Stimulated activated effector memory CD8-positive, alpha-beta T cell treated with anti-CD3 and anti-CD28 coated beads, Interleukin-12 subunit alpha, Interleukin-12 subunit beta, amount 100 ng/mL, for 72 hours (primary cell): ENCODE data around the gene CTRB2.

Experiments used
- ATAC-seq: fragments of 150-1000 bp; cut with Tn5 transposase; 2 replicates; pipeline ENCODE4 v1.10.0; 2021
- DNase-seq, 2 donors: peaks; one replicate each; pipeline ENCODE4 v3.0.0; 2021 to 2022; ENCODE audit warnings: low spot score in 2 of 2
- H3K27ac Mint-ChIP-seq: one replicate; pipeline ENCODE4 v1.8.0; 2022; ENCODE audit warnings: mild to moderate bottlenecking, mixed read lengths
- H3K36me3 Mint-ChIP-seq: one replicate; pipeline ENCODE4 v1.8.0; 2022; ENCODE audit warnings: mild to moderate bottlenecking, mixed read lengths
- H3K4me1 Mint-ChIP-seq: one replicate; pipeline ENCODE4 v1.8.0; 2022; ENCODE audit warnings: mixed read lengths
- H3K4me3 Mint-ChIP-seq: one replicate; pipeline ENCODE4 v1.8.0; 2022; ENCODE audit warnings: mild to moderate bottlenecking, mixed read lengths
- H3K9me3 Mint-ChIP-seq: one replicate; pipeline ENCODE4 v1.8.0; 2022; ENCODE audit warnings: mixed read lengths

The CTRB2 gene

GRCh38 chr16:75236232-75236631 is 29.3 kb upstream of the CTRB2 start:
- Mint-ChIP-seq H3K27ac (no peak overlapping the region), H3K4me1 (peaks cover 13% of the 10 kb centered on the region), H3K4me3 (no peak overlapping the region), H3K9me3 (no peaks in the 10 kb centered on the region), H3K36me3 (no peaks in the 10 kb centered on the region)
- ATAC-seq, result peak; percentile 70
- no peak for DNase-seq

- peaks cover 13% of the 10 kb centered on the region for H3K4me1 Mint-ChIP-seq
- H3K36me3 Mint-ChIP-seq, result no peaks in the 10 kb centered on the region
- DNase-seq, result no peak
- no peak for ATAC-seq
- no peak overlapping the region for H3K4me3 Mint-ChIP-seq
- no peaks in the 10 kb centered on the region for H3K9me3 Mint-ChIP-seq
- H3K27ac Mint-ChIP-seq, result no peak overlapping the region
Observed at GRCh38 chr16:75235721-75236193, 28.8 kb upstream of the CTRB2 start.

DNA sequence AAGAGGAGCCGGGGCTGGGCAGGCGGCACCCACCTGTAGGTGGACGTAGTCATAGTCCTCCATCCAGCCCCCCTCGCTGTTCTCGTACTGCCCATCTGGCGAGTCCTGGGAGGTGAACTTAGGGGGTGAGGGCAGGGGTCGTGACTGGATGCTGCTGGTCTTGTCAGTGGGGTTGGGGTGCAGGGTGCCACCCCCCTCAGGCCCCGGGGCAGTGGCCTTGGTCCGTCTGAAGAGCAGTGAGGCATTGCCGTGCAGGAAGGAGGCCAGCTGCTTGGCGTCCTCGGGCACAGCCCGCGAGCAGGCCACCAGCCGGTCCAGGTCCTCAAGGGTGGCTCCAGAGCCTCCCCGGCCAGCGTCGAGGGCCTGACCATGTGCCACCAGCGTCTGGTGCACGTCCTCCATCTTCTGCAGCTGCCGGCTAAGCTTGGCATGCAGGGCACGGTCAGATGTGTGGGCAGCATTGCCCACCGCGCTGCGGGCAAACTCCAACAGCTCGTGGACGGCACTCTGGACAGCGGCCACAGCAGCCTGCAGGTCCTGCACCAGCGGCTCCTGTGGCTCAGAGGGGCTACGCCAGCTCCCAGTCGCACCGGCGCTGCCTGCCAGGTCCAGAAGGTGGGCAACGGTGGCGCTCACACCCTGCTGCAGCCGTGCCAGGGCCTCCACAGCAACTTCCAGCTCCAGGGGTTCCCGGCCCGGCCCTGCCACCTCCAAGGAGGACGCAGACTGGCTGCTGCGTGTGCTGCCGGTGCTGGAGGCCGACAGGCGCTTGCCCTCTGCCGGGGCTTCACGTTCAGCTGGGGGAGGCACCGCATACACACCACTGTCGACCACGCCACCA is 28.1 kb upstream of the CTRB2 start:
- Mint-ChIP-seq H3K36me3 (no peaks in the 10 kb centered on the region), H3K9me3 (no peaks in the 10 kb centered on the region), H3K4me3 (no peak overlapping the region), H3K4me1 (peaks cover 13% of the 10 kb centered on the region), H3K27ac (no peak overlapping the region)
- DNase-seq (no peak), ATAC-seq (no peak)

DNA sequence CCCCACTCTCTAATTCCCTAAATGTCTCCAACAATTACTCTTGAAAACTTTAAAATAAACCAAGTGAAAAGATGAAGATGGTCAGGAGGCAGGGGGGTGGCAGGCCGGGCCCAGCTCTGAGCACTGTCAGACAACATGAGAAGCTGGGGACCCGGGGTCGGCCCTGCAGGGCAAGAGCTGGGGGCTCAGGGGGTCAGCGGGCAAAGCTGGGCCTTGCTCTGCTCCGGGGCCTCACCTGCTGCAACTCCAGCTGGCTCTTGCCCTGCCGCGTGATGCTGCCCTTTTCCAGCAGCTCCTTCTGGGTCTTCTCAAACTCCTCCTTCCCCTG is 26.6 kb upstream of the CTRB2 start:
- no peak overlapping the region for H3K4me3 Mint-ChIP-seq
- H3K4me1 Mint-ChIP-seq, result peaks cover 13% of the 10 kb centered on the region
- H3K27ac Mint-ChIP-seq, result no peak overlapping the region
- H3K36me3 Mint-ChIP-seq, result no peaks in the 10 kb centered on the region
- H3K9me3 Mint-ChIP-seq, result no peaks in the 10 kb centered on the region
- DNase-seq (no peak), ATAC-seq (no peak)

DNA sequence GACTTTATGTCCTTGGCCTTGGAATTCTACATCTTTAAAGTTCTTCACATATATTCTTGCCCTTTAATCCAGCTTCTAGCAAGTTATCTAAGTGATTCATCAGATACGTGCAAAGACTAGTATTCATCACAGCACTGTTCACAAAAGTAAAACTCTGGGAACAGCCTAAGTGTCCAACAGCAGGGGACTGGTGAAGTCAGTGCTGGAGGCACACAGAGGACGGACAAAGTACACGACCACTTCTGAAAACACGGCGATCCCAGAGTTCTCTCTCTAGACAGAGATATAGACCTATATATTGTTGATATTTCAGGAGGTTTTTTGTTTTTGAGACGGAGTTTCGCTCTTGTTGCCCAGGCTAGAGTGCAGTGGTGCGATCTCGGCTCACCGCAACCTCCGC is 24.6 kb upstream of the CTRB2 start:
- peaks cover 13% of the 10 kb centered on the region for H3K4me1 Mint-ChIP-seq
- no peaks in the 10 kb centered on the region for H3K9me3 Mint-ChIP-seq
- DNase-seq, result no peak
- no peak overlapping the region for H3K27ac Mint-ChIP-seq
- no peak for ATAC-seq
- H3K4me3 Mint-ChIP-seq, result no peak overlapping the region
- no peaks in the 10 kb centered on the region for H3K36me3 Mint-ChIP-seq

- Mint-ChIP-seq H3K4me3 (no peak overlapping the region), H3K27ac (no peak overlapping the region), H3K4me1 (peaks cover 6% of the 10 kb centered on the region), H3K9me3 (no peaks in the 10 kb centered on the region), H3K36me3 (no peaks in the 10 kb centered on the region)
- DNase-seq (no peak), ATAC-seq (no peak)
Observed at GRCh38 chr16:75230471-75231110, 23.6 kb upstream of the CTRB2 start.

DNA sequence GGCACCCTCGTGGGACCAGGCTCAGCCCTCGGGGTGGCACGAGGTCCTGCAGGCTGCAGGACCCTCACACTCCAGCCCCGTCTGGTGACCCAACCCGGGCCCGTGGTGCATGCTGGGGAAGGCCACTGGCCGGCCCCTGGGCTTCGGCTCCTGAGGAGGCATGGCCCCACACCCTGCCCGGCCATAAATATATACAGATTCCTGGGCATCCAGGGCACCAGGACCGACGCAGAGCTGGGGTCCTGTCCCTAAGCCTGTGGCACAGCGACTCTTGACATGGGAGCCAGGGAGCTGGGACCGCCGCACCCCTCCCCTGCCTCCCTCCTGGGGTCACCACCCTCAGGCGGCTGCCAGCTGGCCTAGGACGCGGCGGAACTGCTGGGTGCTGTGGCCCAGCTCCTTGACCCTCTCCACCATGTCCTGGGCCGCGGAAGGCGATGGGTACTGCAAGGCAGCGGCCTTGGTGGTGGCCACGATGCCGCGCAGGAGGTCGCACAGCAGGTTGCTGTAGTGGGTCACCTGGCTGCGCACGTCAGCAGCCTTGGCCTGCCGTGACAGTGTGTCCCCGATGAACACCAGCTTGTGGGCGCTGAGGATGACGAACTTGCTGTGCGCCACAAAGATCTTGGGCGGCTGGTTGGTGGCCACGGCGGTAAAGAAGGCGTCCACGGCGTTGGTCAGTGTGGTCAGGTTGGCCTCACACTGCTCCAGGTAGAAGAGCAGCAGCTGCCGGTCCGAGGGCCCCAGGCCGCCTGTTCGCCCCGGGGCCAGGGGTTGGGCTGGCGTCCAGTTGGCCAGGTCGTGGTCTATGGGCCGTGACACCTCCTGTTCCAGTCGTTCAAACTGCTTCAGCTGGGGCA is 22.4 kb upstream of the CTRB2 start:
- DNase-seq (no peak), ATAC-seq (no peak)
- H3K9me3 Mint-ChIP-seq, result no peaks in the 10 kb centered on the region
- H3K27ac Mint-ChIP-seq, result no peak overlapping the region
- peaks cover 6% of the 10 kb centered on the region for H3K4me1 Mint-ChIP-seq
- no peak overlapping the region for H3K4me3 Mint-ChIP-seq
- H3K36me3 Mint-ChIP-seq, result no peaks in the 10 kb centered on the region

- H3K9me3 Mint-ChIP-seq, result no peaks in the 10 kb centered on the region
- ATAC-seq (no peak), DNase-seq (no peak)
- no peaks in the 10 kb centered on the region for H3K4me1 Mint-ChIP-seq
- H3K36me3 Mint-ChIP-seq, result no peaks in the 10 kb centered on the region
- no peak overlapping the region for H3K4me3 Mint-ChIP-seq
- no peak overlapping the region for H3K27ac Mint-ChIP-seq
Observed at GRCh38 chr16:75228143-75228976, 21.4 kb upstream of the CTRB2 start.

DNA sequence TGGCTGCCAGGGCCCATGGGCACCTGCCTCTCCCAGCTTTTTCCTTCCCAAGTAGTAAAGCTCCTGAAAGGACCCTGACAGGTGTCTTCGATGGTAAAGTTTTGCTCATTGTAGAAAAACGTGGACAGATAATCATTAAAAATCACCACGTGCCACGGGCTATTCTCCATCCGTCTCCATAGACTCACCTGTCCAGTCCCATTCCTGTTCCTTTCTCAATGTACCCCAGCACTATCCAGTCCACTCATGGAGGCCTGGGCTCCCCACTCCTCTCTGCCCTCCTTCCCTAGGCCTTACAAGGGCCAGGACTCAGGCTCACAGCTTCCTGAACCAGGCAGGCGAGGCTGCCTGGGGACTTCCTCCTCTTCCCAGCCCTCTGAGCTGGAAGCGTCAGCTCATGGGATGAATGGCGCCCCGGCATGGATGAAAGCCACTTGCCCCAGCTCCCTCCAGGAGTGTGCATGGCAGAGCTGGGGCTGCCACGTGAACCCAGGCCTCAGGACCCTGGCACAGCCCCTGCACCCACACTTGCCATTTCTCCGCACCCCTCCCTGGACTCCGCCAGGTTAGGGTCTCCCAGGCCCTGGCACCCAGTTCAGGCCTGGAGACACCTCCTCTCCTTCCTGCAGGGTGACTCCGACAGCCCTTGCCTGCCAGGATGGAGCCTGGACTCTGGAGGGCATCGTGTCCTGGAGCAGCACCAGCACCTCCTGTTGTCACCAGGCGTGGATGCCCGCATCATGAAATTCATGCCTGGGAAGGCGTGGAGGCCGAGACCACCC is 20.6 kb upstream of the CTRB2 start:
- Mint-ChIP-seq H3K36me3 (no peaks in the 10 kb centered on the region), H3K4me1 (no peaks in the 10 kb centered on the region), H3K4me3 (no peak overlapping the region), H3K9me3 (no peaks in the 10 kb centered on the region), H3K27ac (no peak overlapping the region)
- DNase-seq (no peak), ATAC-seq (no peak)

GRCh38 chr16:75226550-75227360 is 19.8 kb upstream of the CTRB2 start:
- Mint-ChIP-seq H3K9me3 (no peaks in the 10 kb centered on the region), H3K4me3 (no peak overlapping the region), H3K27ac (no peak overlapping the region), H3K4me1 (no peaks in the 10 kb centered on the region), H3K36me3 (no peaks in the 10 kb centered on the region)
- no peak for DNase-seq
- ATAC-seq, result no peak

DNA sequence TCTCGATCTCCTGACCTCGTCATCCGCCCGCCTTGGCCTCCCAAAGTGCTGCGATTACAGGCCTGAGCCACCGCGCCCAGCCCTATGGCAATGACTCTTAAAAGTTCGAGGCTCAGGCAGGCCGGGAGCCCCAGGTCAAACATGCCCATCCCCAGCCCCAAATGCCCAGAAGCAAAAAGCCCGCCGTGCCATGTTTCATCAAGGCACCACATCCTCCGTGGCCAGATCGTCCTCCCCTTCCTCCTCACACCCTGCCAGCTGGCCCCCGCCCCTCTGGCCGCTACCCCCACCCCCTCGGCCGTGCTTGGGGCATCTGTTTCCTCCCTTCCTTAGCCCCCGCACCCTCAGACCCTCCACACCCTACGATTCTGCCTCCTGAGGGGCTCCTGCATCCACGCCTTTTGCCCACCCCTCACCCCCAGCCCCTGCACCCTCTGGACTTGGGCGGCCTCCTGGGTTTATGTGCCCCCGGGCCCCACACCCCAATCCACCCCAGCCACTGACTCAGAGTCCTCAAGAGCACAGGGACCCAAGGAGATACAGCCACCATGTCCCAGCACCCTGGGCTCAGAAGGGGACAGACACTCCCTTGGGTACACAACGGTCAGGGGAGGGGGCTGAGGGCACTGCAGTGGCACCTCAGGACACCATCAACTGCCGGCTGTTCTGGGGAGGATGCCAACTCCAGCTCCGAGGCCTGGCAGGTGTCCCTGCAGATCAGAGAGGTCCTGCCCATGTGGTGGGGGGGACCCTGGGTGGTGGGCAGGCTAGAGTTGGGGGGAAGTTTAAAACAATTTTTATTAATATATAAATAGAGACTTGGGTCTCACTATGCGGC is 18.9 kb upstream of the CTRB2 start:
- H3K27ac Mint-ChIP-seq, result no peak overlapping the region
- no peak overlapping the region for H3K4me3 Mint-ChIP-seq
- no peak for ATAC-seq
- no peaks in the 10 kb centered on the region for H3K36me3 Mint-ChIP-seq
- DNase-seq, result no peak
- H3K9me3 Mint-ChIP-seq, result no peaks in the 10 kb centered on the region
- H3K4me1 Mint-ChIP-seq, result peaks cover 1% of the 10 kb centered on the region

DNA sequence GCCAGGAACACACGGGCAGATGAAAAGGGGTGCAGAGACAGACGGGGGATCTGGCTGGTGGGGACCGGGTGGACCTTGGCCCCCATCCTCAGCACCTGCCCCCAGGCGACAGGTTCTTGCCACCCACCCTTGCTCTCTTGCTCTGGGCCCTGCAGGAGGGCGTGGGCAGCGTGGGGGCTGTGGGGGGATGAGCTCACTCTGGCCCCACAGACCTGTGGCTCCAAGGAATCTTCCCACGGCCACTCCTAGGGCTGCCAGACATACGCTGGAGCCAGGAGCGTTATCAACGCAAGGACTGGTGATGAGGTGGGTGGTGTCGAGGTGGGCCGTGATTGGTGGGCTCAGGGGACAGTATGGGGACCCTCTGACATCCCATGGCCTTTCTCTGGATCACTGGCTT is 18.1 kb upstream of the CTRB2 start:
- peaks cover 4% of the 10 kb centered on the region for H3K4me1 Mint-ChIP-seq
- no peaks in the 10 kb centered on the region for H3K36me3 Mint-ChIP-seq
- no peak overlapping the region for H3K4me3 Mint-ChIP-seq
- no peaks in the 10 kb centered on the region for H3K9me3 Mint-ChIP-seq
- ATAC-seq (no peak), DNase-seq (no peak)
- no peak overlapping the region for H3K27ac Mint-ChIP-seq
